WTC11 (cell line): ENCODE results near the gene CTNNA2. TPM values are rescaled to one million over a fixed set of nuclear protein-coding genes. Genes with fewer than 3 reads are reported as not detected.

Source experiments
- ATAC-seq: fragments of 200-7000 bp; cut with Tn5 transposase; 2 replicates; pipeline ENCODE4 v1.10.0; 2021; ENCODE audit warnings: mild to moderate bottlenecking, moderate library complexity
- CTCF ChIA-PET: fragments of 300-600 bp; sonication (Branson Sonifier 250); formaldehyde crosslinking; loops from one replicate; lab custom pipeline; 2021; ENCODE audit warnings: antibody characterized with exemption; lab: Charles Lee
- POLR2A ChIA-PET: fragments of 350-600 bp; sonication (Branson Sonifier 250); formaldehyde crosslinking; loops from one replicate; lab custom pipeline; 2021; ENCODE audit warnings: antibody characterized with exemption; lab: Charles Lee
- DNase-seq: peaks from one replicate; pipeline ENCODE4 v3.0.0; 2021; ENCODE audit warnings: low spot score
- H3K27ac Mint-ChIP-seq: 2 replicates; pipeline ENCODE4 v1.8.0; 2021; ENCODE audit warnings: mixed read lengths
- H3K27me3 Mint-ChIP-seq: 2 replicates; pipeline ENCODE4 v1.8.0; 2021; ENCODE audit warnings: low read depth, mild to moderate bottlenecking, moderate library complexity, mixed read lengths
- H3K36me3 Mint-ChIP-seq: 2 replicates; pipeline ENCODE4 v1.8.0; 2021; ENCODE audit warnings: mixed read lengths
- H3K4me1 Mint-ChIP-seq: 2 replicates; pipeline ENCODE4 v1.8.0; 2022; ENCODE audit warnings: mixed read lengths
- H3K4me3 Mint-ChIP-seq: 2 replicates; pipeline ENCODE4 v1.8.0; 2021; ENCODE audit warnings: mild to moderate bottlenecking, moderate library complexity, mixed read lengths
- H3K9me3 Mint-ChIP-seq: 2 replicates; pipeline ENCODE4 v1.8.0; 2021; ENCODE audit warnings: mixed read lengths
- E2F4 ChIP-seq: sonication (generic); formaldehyde crosslinking; IDR thresholded peaks from 2 replicates; pipeline ENCODE4 v1.8.1; 2022; ENCODE audit warnings: low read depth, mild to moderate bottlenecking, moderate library complexity, missing genetic modification reagents, borderline replicate concordance
- ESRRA ChIP-seq: sonication (generic); formaldehyde crosslinking; IDR thresholded peaks from 2 replicates; pipeline ENCODE4 v1.8.1; 2022; ENCODE audit warnings: mild to moderate bottlenecking, missing genetic modification reagents, borderline replicate concordance
- FOXP1 ChIP-seq: sonication (generic); formaldehyde crosslinking; IDR thresholded peaks from 2 replicates; pipeline ENCODE4 v1.8.0; 2022; ENCODE audit warnings: missing genetic modification reagents, mild to moderate bottlenecking, moderate library complexity, borderline replicate concordance
- GABPB1 ChIP-seq: sonication (generic); formaldehyde crosslinking; IDR thresholded peaks from 2 replicates; pipeline ENCODE4 v1.8.1; 2023; ENCODE audit warnings: mild to moderate bottlenecking, missing genetic modification reagents
- GTF2I ChIP-seq: fragments of 250-450 bp; sonication (Bioruptor Pico); conservative IDR thresholded peaks from 2 replicates; pipeline ENCODE4 v1.4.0; 2021; ENCODE audit warnings: mild to moderate bottlenecking
- HMGA2 ChIP-seq: fragments of 250-450 bp; sonication (Bioruptor Pico); IDR thresholded peaks from 2 replicates; pipeline ENCODE4 v1.4.0; 2021; ENCODE audit warnings: mild to moderate bottlenecking, moderate library complexity
- HMGXB4 ChIP-seq: sonication (generic); formaldehyde crosslinking; IDR thresholded peaks from 2 replicates; pipeline ENCODE4 v1.8.1; 2023; ENCODE audit warnings: mild to moderate bottlenecking, moderate library complexity, missing genetic modification reagents
- MAX ChIP-seq: sonication (generic); formaldehyde crosslinking; IDR thresholded peaks from 2 replicates; pipeline ENCODE4 v1.8.0; 2022; ENCODE audit warnings: mild to moderate bottlenecking, missing genetic modification reagents
- MYBL2 ChIP-seq: sonication (generic); formaldehyde crosslinking; IDR thresholded peaks from 2 replicates; pipeline ENCODE4 v1.8.1; 2023; ENCODE audit warnings: mild to moderate bottlenecking, moderate library complexity, missing genetic modification reagents
- NFYB ChIP-seq: sonication (generic); formaldehyde crosslinking; conservative IDR thresholded peaks from 2 replicates; pipeline ENCODE4 v1.8.0; 2022; ENCODE audit warnings: low read depth, missing genetic modification reagents
- PRRX2 ChIP-seq: fragments of 250-450 bp; sonication (Bioruptor Pico); IDR thresholded peaks from 2 replicates; pipeline ENCODE4 v1.8.0; 2021; ENCODE audit warnings: mild to moderate bottlenecking
- RORB ChIP-seq: fragments of 250-450 bp; sonication (Bioruptor Pico); IDR thresholded peaks from 2 replicates; pipeline ENCODE4 v1.9.0; 2021; ENCODE audit warnings: mild to moderate bottlenecking
- TEAD1 ChIP-seq: sonication (generic); formaldehyde crosslinking; IDR thresholded peaks from 2 replicates; pipeline ENCODE4 v1.8.0; 2022; ENCODE audit warnings: mild to moderate bottlenecking, missing genetic modification reagents
- USF2 ChIP-seq: sonication (generic); formaldehyde crosslinking; IDR thresholded peaks from 2 replicates; pipeline ENCODE4 v1.8.1; 2023; ENCODE audit warnings: mild to moderate bottlenecking, missing genetic modification reagents, moderate library complexity
- ZBTB21 ChIP-seq: sonication (generic); formaldehyde crosslinking; IDR thresholded peaks from 2 replicates; pipeline ENCODE4 v1.8.1; 2023; ENCODE audit warnings: mild to moderate bottlenecking, missing genetic modification reagents, borderline replicate concordance
- ZNF138 ChIP-seq: sonication (generic); formaldehyde crosslinking; conservative IDR thresholded peaks from 2 replicates; pipeline ENCODE4 v1.8.1; 2022; ENCODE audit warnings: mild to moderate bottlenecking, moderate library complexity, missing genetic modification reagents
- ZNF219 ChIP-seq: sonication (generic); formaldehyde crosslinking; IDR thresholded peaks from 2 replicates; pipeline ENCODE4 v1.8.0; 2023; ENCODE audit warnings: missing genetic modification reagents, mild to moderate bottlenecking, borderline replicate concordance
- ZNF396 ChIP-seq: fragments of 250-450 bp; sonication (Bioruptor Pico); IDR thresholded peaks from 2 replicates; pipeline ENCODE4 v1.8.0; 2021; ENCODE audit warnings: mild to moderate bottlenecking, moderate library complexity, borderline replicate concordance
- ZNF425 ChIP-seq: fragments of 250-450 bp; sonication (Bioruptor Pico); conservative IDR thresholded peaks from 2 replicates; pipeline ENCODE4 v1.9.0; 2021; ENCODE audit warnings: mild to moderate bottlenecking
- ZNF671 ChIP-seq: fragments of 250-450 bp; sonication (Bioruptor Pico); IDR thresholded peaks from 2 replicates; pipeline ENCODE4 v1.8.0; 2021; ENCODE audit warnings: mild to moderate bottlenecking
- total RNA-seq: library from RNA; stranded (reverse); gene quantifications from 3 replicates; pipeline ENCODE4 v1.2.3, GENCODE V29; 2021
- TF ChIP-seq, protein P1 (sequence below): fragments of 250-450 bp; sonication (Bioruptor Pico); IDR thresholded peaks from 2 replicates; pipeline ENCODE4 v1.9.0; 2021; ENCODE audit warnings: mild to moderate bottlenecking, borderline replicate concordance

Gene CTNNA2
- total RNA-seq, 1 experiment from 2014 or later: 3.8 TPM

- TF ChIP-seq TEAD1 (CRISPR knock-in tag) (no peak), FOXP1 (CRISPR knock-in tag) (no peak), ESRRA (CRISPR knock-in tag) (no peak), NFYB (CRISPR knock-in tag) (no peak), E2F4 (CRISPR knock-in tag) (no peak), ZNF425 (CRISPR knock-in tag) (no peak), ZNF219 (CRISPR knock-in tag) (no peak), PRRX2 (CRISPR knock-in tag) (no peak)
- TF ChIP-seq, all 79 proteins: peak for 0
- no peak overlapping the region for H3K27ac Mint-ChIP-seq
Observed at GRCh38 chr2:80169811-80170594, 657.2 kb downstream of the CTNNA2 start.

GRCh38 chr2:80185091-80185490 is 672.2 kb downstream of the CTNNA2 start:
- ATAC-seq: peak; percentile 60
- Mint-ChIP-seq H3K27me3 (no peaks in the 10 kb centered on the region; the same call in 1 of the 2 replicates), H3K9me3 (peaks cover 25% of the 10 kb centered on the region), H3K4me1 (peaks cover 16% of the 10 kb centered on the region), H3K4me3 (no peak overlapping the region), H3K27ac (no peak overlapping the region), H3K36me3 (peaks cover 15% of the 10 kb centered on the region)
- no peak for TF ChIP-seq USF2 (CRISPR knock-in tag)
- no peak for TF ChIP-seq RORB (CRISPR knock-in tag)
- no peak for TF ChIP-seq MYBL2
- no peak for TF ChIP-seq GTF2I (CRISPR knock-in tag)
- no peak for TF ChIP-seq ZNF138 (CRISPR knock-in tag)
- no peak for TF ChIP-seq GABPB1 (CRISPR knock-in tag)
- ChIA-PET CTCF (interaction anchor here (1.1 kb wide), 1 partner anchor 54 kb away, joined by 5 read pairs; no protein-coding TSS in a partner anchor), POLR2A (no interaction called here)
- DNase-seq: no peak

More at GRCh38 chr2:80169811-80170594, 657.2 kb downstream of the CTNNA2 start:
- peaks cover 13% of the 10 kb centered on the region for H3K9me3 Mint-ChIP-seq
- no peaks in the 10 kb centered on the region for H3K36me3 Mint-ChIP-seq
- ChIA-PET POLR2A (no interaction called here), CTCF (no interaction called here)
- ATAC-seq (no peak), DNase-seq (no peak)
- no peaks in the 10 kb centered on the region for H3K27me3 Mint-ChIP-seq
- peaks cover 7% of the 10 kb centered on the region for H3K4me1 Mint-ChIP-seq
- H3K4me3 Mint-ChIP-seq: no peak overlapping the region

- H3K4me3 Mint-ChIP-seq: no peak overlapping the region
- no peak overlapping the region for H3K27ac Mint-ChIP-seq
- POLR2A ChIA-PET: no interaction called here
- peaks cover 5% of the 10 kb centered on the region for H3K36me3 Mint-ChIP-seq
- peaks cover 14% of the 10 kb centered on the region for H3K9me3 Mint-ChIP-seq
- DNase-seq (no peak), ATAC-seq (no peak)
- peaks cover 16% of the 10 kb centered on the region for H3K4me1 Mint-ChIP-seq
- CTCF ChIA-PET: no interaction called here
- H3K27me3 Mint-ChIP-seq: no peaks in the 10 kb centered on the region; the same call in 1 of the 2 replicates
- TF ChIP-seq ZBTB21 (CRISPR knock-in tag) (no peak), ZNF671 (CRISPR knock-in tag) (no peak), FOXP1 (CRISPR knock-in tag) (no peak), ZNF396 (CRISPR knock-in tag) (no peak), HMGXB4 (CRISPR knock-in tag) (no peak), MAX (CRISPR knock-in tag) (no peak), HMGA2 (CRISPR knock-in tag) (no peak)
- TF ChIP-seq, protein P1, sequence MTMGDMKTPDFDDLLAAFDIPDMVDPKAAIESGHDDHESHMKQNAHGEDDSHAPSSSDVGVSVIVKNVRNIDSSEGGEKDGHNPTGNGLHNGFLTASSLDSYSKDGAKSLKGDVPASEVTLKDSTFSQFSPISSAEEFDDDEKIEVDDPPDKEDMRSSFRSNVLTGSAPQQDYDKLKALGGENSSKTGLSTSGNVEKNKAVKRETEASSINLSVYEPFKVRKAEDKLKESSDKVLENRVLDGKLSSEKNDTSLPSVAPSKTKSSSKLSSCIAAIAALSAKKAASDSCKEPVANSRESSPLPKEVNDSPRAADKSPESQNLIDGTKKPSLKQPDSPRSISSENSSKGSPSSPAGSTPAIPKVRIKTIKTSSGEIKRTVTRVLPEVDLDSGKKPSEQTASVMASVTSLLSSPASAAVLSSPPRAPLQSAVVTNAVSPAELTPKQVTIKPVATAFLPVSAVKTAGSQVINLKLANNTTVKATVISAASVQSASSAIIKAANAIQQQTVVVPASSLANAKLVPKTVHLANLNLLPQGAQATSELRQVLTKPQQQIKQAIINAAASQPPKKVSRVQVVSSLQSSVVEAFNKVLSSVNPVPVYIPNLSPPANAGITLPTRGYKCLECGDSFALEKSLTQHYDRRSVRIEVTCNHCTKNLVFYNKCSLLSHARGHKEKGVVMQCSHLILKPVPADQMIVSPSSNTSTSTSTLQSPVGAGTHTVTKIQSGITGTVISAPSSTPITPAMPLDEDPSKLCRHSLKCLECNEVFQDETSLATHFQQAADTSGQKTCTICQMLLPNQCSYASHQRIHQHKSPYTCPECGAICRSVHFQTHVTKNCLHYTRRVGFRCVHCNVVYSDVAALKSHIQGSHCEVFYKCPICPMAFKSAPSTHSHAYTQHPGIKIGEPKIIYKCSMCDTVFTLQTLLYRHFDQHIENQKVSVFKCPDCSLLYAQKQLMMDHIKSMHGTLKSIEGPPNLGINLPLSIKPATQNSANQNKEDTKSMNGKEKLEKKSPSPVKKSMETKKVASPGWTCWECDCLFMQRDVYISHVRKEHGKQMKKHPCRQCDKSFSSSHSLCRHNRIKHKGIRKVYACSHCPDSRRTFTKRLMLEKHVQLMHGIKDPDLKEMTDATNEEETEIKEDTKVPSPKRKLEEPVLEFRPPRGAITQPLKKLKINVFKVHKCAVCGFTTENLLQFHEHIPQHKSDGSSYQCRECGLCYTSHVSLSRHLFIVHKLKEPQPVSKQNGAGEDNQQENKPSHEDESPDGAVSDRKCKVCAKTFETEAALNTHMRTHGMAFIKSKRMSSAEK (CRISPR knock-in tag): no peak
- TF ChIP-seq, all 79 proteins: peak for 0
Observed at GRCh38 chr2:80186262-80186661, 673.4 kb downstream of the CTNNA2 start.
